ENCODE measurements around the gene LOXL3. TPM values are rescaled to one million over a fixed set of nuclear protein-coding genes. Genes with fewer than 3 reads are reported as not detected.

Gene LOXL3
- total RNA-seq, 2 donors from 2014 or later, result 3.2 to 3.9 TPM

DNA sequence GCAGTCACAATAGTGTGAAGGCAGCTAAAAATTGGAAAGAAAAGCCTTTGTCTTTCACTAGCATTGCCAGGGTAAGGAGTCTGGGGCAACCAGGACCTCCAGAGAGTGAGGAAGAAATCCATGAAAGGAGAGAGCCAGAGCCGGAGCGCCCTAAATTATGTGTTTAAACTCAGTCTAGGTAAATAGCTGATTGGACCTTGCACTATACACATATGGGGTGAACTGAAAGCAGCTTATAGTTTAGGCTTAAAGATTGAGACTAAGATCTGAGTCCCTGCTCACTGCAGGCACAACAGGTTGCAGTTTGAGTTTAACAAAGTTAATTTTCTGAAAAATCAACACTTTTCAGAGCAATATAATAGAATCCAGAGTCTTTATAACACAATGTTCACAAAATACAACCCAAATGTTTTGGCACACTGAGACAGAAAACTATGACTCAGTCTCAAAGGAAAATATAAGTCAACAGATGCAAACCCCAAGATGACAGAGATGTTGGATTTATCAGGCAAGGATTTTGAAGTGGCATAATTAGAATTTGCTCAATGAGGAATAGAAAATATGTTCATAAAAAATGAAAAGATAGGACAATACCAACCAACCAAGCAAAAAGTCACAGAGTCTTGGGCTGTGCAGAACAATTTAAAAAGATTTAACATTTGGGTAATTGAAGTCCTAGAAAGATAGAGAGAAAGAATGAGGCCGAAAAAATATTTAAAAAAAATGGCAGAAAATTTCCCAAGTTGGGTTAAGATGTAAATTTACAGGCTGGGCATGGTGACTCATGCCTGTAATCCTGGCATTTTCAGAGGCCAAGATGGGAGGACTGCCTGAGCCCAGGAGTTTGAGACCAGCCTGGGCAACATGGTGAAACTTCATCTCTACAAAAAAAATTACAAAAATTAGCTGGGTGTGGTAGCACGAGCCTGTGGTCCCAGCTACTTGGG, 40.4 kb upstream of the LOXL3 start:
- H3K27me3 ChIP-seq, result peaks cover 0 to 3% of the 10 kb centered on the region in 2 donors
- no peak overlapping the region for H3K27ac ChIP-seq
- no peaks in the 10 kb centered on the region for H3K4me1 ChIP-seq
- no peak overlapping the region for H3K4me3 ChIP-seq
- no peaks in the 10 kb centered on the region for H3K9me3 ChIP-seq
- TF ChIP-seq, protein P1, sequence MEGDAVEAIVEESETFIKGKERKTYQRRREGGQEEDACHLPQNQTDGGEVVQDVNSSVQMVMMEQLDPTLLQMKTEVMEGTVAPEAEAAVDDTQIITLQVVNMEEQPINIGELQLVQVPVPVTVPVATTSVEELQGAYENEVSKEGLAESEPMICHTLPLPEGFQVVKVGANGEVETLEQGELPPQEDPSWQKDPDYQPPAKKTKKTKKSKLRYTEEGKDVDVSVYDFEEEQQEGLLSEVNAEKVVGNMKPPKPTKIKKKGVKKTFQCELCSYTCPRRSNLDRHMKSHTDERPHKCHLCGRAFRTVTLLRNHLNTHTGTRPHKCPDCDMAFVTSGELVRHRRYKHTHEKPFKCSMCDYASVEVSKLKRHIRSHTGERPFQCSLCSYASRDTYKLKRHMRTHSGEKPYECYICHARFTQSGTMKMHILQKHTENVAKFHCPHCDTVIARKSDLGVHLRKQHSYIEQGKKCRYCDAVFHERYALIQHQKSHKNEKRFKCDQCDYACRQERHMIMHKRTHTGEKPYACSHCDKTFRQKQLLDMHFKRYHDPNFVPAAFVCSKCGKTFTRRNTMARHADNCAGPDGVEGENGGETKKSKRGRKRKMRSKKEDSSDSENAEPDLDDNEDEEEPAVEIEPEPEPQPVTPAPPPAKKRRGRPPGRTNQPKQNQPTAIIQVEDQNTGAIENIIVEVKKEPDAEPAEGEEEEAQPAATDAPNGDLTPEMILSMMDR (IDR thresholded peaks at IDR 0.05), result no peak
- no peak for DNase-seq (ENCODE audit: low spot score)
- H3K36me3 ChIP-seq, result no peaks in the 10 kb centered on the region

DNA sequence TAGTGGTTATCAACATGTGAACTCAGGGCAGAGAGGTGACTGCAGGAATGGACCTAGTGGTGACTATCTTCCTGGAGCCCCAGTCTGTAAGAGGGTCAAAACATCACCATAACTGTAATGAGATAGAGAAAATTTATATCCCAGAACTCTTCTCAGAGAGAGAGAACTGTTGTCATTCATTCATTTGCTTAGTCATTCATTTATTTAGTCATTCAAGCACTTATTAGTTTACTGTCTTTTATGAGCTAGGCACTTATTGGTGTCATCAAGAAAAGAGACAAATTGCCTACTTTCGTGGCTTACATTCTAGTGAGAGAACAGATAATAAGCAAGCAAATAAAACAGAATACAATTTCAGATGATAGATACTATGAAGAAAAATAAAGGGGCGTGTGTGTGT, 34.9 kb upstream of the LOXL3 start:
- TF ChIP-seq, protein P1 (IDR thresholded peaks at IDR 0.05), result no peak
- Histone ChIP-seq H3K27ac (no peak overlapping the region), H3K27me3 (peaks cover 0 to 3% of the 10 kb centered on the region in 2 donors), H3K4me3 (no peak overlapping the region), H3K36me3 (no peaks in the 10 kb centered on the region), H3K9me3 (no peaks in the 10 kb centered on the region), H3K4me1 (no peaks in the 10 kb centered on the region)
- DNase-seq (ENCODE audit: low spot score), result no peak

DNA sequence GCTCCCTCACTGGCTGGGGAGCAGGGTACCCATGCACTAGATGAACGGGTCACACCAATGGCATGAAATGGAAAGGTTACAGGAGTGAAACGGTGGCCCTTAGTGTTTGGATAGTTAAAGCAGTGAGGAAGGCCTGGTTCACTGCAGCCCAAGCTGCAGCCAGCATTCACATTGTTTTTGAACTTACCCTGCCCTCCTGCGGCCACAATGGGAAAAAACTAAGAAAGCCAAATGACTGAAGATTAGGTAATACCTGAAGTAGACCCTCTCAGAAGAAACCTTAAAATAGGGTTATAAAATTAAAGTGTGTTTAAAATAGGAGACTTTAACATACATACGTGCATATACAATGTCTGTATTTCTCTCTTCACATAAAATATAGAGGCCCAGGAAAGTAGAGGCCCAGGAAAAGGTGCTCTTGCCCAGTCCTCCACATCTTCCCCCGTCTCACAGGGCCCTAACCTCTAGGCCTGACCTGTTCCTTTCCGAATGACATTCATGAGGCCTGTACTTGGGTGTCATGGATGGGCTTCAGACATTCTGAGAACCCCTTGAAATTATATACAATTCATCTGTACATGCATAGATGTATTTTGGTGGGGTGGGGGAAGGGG, 34.0 kb upstream of the LOXL3 start:
- H3K9me3 ChIP-seq, result no peaks in the 10 kb centered on the region
- H3K4me3 ChIP-seq, result no peak overlapping the region
- peaks cover 0 to under 1% of the 10 kb centered on the region in 2 donors for H3K27me3 ChIP-seq
- TF ChIP-seq, protein P1 (IDR thresholded peaks at IDR 0.05), result peak; percentile 32 to 76
- H3K4me1 ChIP-seq, result no peaks in the 10 kb centered on the region
- H3K36me3 ChIP-seq, result no peaks in the 10 kb centered on the region
- peak; percentile 79 for DNase-seq (ENCODE audit: low spot score)
- no peak overlapping the region for H3K27ac ChIP-seq

DNA sequence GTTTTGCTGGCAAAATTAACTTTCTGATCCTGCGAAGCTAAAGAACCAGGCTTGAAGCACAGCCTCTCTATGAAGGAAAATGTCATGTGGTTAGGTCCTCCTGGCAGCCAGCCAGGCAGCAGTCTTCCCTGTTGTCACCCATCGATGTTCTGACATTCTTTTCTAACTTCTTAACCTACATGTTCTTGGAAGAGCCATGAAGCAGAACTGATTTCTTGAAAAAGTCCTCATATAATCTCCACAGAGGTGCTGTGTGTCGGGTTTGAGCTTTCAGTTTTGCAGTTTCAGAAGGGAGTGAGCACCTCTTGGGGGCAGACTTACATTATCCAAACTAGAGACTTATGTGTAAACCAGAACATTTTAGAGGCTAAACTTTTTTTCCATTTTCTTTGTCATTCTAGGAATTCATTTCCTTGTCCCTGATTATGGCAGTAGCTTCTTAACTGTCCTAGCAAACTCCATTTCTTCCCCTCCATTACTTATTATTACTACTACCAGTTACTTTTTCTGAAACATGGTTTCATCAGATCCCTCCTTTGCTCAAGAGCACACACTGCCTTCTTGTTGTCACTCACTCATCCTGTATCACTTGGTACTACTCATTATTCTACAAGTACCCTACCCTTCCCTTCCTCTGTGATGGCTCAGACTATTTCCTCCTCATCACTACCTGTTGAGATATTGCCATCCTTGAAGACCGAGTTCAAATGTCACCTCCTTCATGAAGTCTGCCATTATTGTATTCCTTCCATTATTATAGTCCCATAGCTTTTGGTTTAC, 31.9 kb upstream of the LOXL3 start:
- Histone ChIP-seq H3K27ac (no peak overlapping the region), H3K27me3 (no peaks in the 10 kb centered on the region), H3K36me3 (no peaks in the 10 kb centered on the region), H3K4me3 (no peak overlapping the region), H3K4me1 (no peaks in the 10 kb centered on the region), H3K9me3 (no peaks in the 10 kb centered on the region)
- DNase-seq (ENCODE audit: low spot score), result no peak
- TF ChIP-seq, protein P1 (IDR thresholded peaks at IDR 0.05), result no peak

DNA sequence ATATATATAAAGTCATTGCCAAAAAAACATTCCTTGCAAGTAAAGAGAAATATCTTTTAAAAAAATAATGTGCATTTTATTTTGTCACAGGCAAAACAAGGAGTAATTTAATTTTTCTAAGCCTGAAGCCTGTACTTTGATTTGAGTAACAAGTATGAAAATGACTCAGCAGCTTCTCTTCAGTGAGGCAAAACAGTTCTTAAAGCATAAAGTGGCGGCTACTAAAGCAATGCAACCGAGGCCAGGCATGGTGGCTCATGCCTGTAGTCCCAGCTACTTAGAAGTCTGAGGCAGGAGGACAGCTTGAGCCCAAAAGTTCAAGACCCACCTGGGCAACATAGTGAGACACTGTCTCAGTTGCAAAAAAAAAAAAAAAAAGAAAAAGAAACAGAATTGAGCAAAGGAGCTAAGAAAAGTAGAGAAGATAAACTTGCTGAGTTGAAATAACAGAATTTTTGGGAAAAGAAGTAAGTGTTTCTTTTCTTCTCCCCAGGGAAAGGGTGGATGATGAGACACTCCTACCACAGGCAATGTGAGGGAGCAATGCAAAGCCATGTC, 30.4 kb upstream of the LOXL3 start:
- no peak overlapping the region for H3K4me3 ChIP-seq
- DNase-seq (ENCODE audit: low spot score), result no peak
- TF ChIP-seq, protein P1 (IDR thresholded peaks at IDR 0.05), result no peak
- H3K27me3 ChIP-seq, result no peaks in the 10 kb centered on the region
- no peaks in the 10 kb centered on the region for H3K36me3 ChIP-seq
- no peaks in the 10 kb centered on the region for H3K9me3 ChIP-seq
- no peaks in the 10 kb centered on the region for H3K4me1 ChIP-seq
- H3K27ac ChIP-seq, result no peak overlapping the region
